ENCODE data around the gene CGB2. TPM values are rescaled to one million over a fixed set of nuclear protein-coding genes. Genes with fewer than 3 reads are reported as not detected.
A peak's percentile ranks its signal among the peaks of the same experiment; 100 is the strongest.
"Not testable (repeated sequence)": the region's sequence is repeated elsewhere in the genome, so short reads cannot be mapped to it uniquely, and the experiment has no call there.

Gene CGB2
- total and polyA plus RNA-seq, 4 donors, result 1.1 TPM; not detected in 3

GRCh38 chr19:49056101-49056901 is 24.6 kb downstream of the CGB2 start:
- no peaks in the 10 kb centered on the region for H3K9me3 ChIP-seq (ENCODE audit: control insufficient read depth, low read length)
- no peaks in the 10 kb centered on the region for H3K36me3 ChIP-seq (ENCODE audit: control insufficient read depth in 1 of 2, insufficient read depth in 2 of 2, low read length in 1 of 2)
- peak; percentile 88 for ATAC-seq (ENCODE audit: low FRiP score)
- H3K4me1 ChIP-seq (ENCODE audit: control insufficient read depth in 1 of 2, insufficient read depth in 2 of 2, low read length in 2 of 2), result no peaks in the 10 kb centered on the region
- H3K27me3 ChIP-seq (ENCODE audit: control insufficient read depth in 1 of 2, insufficient read depth in 2 of 2, low read length in 1 of 2), result no peaks in the 10 kb centered on the region
- intact Hi-C loops (cut with DNase I), result no loop called here
- WGBS, 2 donors, result 1% methylated on average over 63 of the region's 63 CpGs
- DNase-seq, result peak; percentile 68 to 89
- H3K27ac ChIP-seq (ENCODE audit: low read depth in 1 of 2, low read length in 2 of 2), result no peak overlapping the region
- peak overlapping the region; percentile 31 to 37 for H3K4me3 ChIP-seq (ENCODE audit: low read length in 2 of 2)

GRCh38 chr19:49056902-49057596 is 25.4 kb downstream of the CGB2 start:
- ATAC-seq (ENCODE audit: low FRiP score), result peak; percentile 43
- WGBS, 2 donors, result 2 to 3% methylated on average over 27 to 34 of the region's 34 CpGs
- H3K27me3 ChIP-seq (ENCODE audit: control insufficient read depth in 1 of 2, insufficient read depth in 2 of 2, low read length in 1 of 2); DNase-seq; intact Hi-C loops (cut with DNase I); H3K27ac ChIP-seq (ENCODE audit: low read depth in 1 of 2, low read length in 2 of 2); H3K9me3 ChIP-seq (ENCODE audit: control insufficient read depth, low read length); H3K36me3 ChIP-seq (ENCODE audit: control insufficient read depth in 1 of 2, insufficient read depth in 2 of 2, low read length in 1 of 2); H3K4me1 ChIP-seq (ENCODE audit: control insufficient read depth in 1 of 2, insufficient read depth in 2 of 2, low read length in 2 of 2): not testable (repeated sequence)
- peak overlapping the region in 1 of 2 donors; percentile 30 for H3K4me3 ChIP-seq (ENCODE audit: low read length in 2 of 2)

- ATAC-seq (ENCODE audit: low FRiP score), result peak; percentile 71
- Histone ChIP-seq H3K4me1 (ENCODE audit: control insufficient read depth in 1 of 2, insufficient read depth in 2 of 2, low read length in 2 of 2) (no peaks in the 10 kb centered on the region), H3K4me3 (ENCODE audit: low read length in 2 of 2) (peak within 1 kb of the TSS in 1 of 2 donors; percentile 30), H3K36me3 (ENCODE audit: control insufficient read depth in 1 of 2, insufficient read depth in 2 of 2, low read length in 1 of 2) (no peaks in the 10 kb centered on the region), H3K27me3 (ENCODE audit: control insufficient read depth in 1 of 2, insufficient read depth in 2 of 2, low read length in 1 of 2) (no peaks in the 10 kb centered on the region), H3K9me3 (ENCODE audit: control insufficient read depth, low read length) (no peaks in the 10 kb centered on the region), H3K27ac (ENCODE audit: low read depth in 1 of 2, low read length in 2 of 2) (no peak within 1 kb of the TSS)
- peak; percentile 82 to 92 for DNase-seq
- 1 to 3% methylated on average over 34 to 38 of the region's 38 CpGs for WGBS, 2 donors
- intact Hi-C loops (cut with DNase I), result no loop called here
Observed at GRCh38 chr19:49057636-49058234, 26.0 kb downstream of the CGB2 start, which contains the start of gene CGB7. Gene CGB7 (minus strand): TSS chr19:49057749. CDS start chr19:49055375, 2,374 bp downstream.

- Histone ChIP-seq H3K4me3 (ENCODE audit: low read length in 2 of 2) (no peak overlapping the region), H3K9me3 (ENCODE audit: control insufficient read depth, low read length) (no peaks in the 10 kb centered on the region), H3K27me3 (ENCODE audit: control insufficient read depth in 1 of 2, insufficient read depth in 2 of 2, low read length in 1 of 2) (no peaks in the 10 kb centered on the region), H3K4me1 (ENCODE audit: control insufficient read depth in 1 of 2, insufficient read depth in 2 of 2, low read length in 2 of 2) (no peaks in the 10 kb centered on the region), H3K36me3 (ENCODE audit: control insufficient read depth in 1 of 2, insufficient read depth in 2 of 2, low read length in 1 of 2) (no peaks in the 10 kb centered on the region), H3K27ac (ENCODE audit: low read depth in 1 of 2, low read length in 2 of 2) (no peak overlapping the region)
- 34 to 36% methylated on average over 10 of the region's 10 CpGs for WGBS, 2 donors
- no peak for ATAC-seq (ENCODE audit: low FRiP score)
- no peak for DNase-seq
- intact Hi-C loops (cut with DNase I), result no loop called here
Observed at GRCh38 chr19:49058562-49058961, 26.9 kb downstream of the CGB2 start.

- intact Hi-C loops (cut with DNase I), result no loop called here
- Histone ChIP-seq H3K9me3 (ENCODE audit: control insufficient read depth, low read length) (no peaks in the 10 kb centered on the region), H3K4me1 (ENCODE audit: control insufficient read depth in 1 of 2, insufficient read depth in 2 of 2, low read length in 2 of 2) (no peaks in the 10 kb centered on the region), H3K27me3 (ENCODE audit: control insufficient read depth in 1 of 2, insufficient read depth in 2 of 2, low read length in 1 of 2) (no peaks in the 10 kb centered on the region), H3K4me3 (ENCODE audit: low read length in 2 of 2) (no peak overlapping the region), H3K27ac (ENCODE audit: low read depth in 1 of 2, low read length in 2 of 2) (no peak overlapping the region), H3K36me3 (ENCODE audit: control insufficient read depth in 1 of 2, insufficient read depth in 2 of 2, low read length in 1 of 2) (no peaks in the 10 kb centered on the region)
- ATAC-seq (ENCODE audit: low FRiP score) (no peak), DNase-seq (no peak)
- WGBS, 2 donors, result 59 to 62% methylated on average over 9 of the region's 9 CpGs
Observed at GRCh38 chr19:49059053-49059452, 27.4 kb downstream of the CGB2 start.

- WGBS, 2 donors, result 96 to 98% methylated on average over 2 of the region's 2 CpGs
- intact Hi-C loops (cut with DNase I), result no loop called here
- Histone ChIP-seq H3K9me3 (ENCODE audit: control insufficient read depth, low read length) (no peaks in the 10 kb centered on the region), H3K4me1 (ENCODE audit: control insufficient read depth in 1 of 2, insufficient read depth in 2 of 2, low read length in 2 of 2) (no peaks in the 10 kb centered on the region), H3K36me3 (ENCODE audit: control insufficient read depth in 1 of 2, insufficient read depth in 2 of 2, low read length in 1 of 2) (no peaks in the 10 kb centered on the region), H3K4me3 (ENCODE audit: low read length in 2 of 2) (no peak overlapping the region), H3K27me3 (ENCODE audit: control insufficient read depth in 1 of 2, insufficient read depth in 2 of 2, low read length in 1 of 2) (no peaks in the 10 kb centered on the region), H3K27ac (ENCODE audit: low read depth in 1 of 2, low read length in 2 of 2) (no peak overlapping the region)
- ATAC-seq (ENCODE audit: low FRiP score) (no peak), DNase-seq (no peak)
Observed at GRCh38 chr19:49061000-49061399, 29.3 kb downstream of the CGB2 start.

GRCh38 chr19:49061445-49061844 is 29.8 kb downstream of the CGB2 start:
- no peaks in the 10 kb centered on the region for H3K36me3 ChIP-seq (ENCODE audit: control insufficient read depth in 1 of 2, insufficient read depth in 2 of 2, low read length in 1 of 2)
- H3K27me3 ChIP-seq (ENCODE audit: control insufficient read depth in 1 of 2, insufficient read depth in 2 of 2, low read length in 1 of 2), result no peaks in the 10 kb centered on the region
- H3K4me3 ChIP-seq (ENCODE audit: low read length in 2 of 2), result no peak overlapping the region
- WGBS, 2 donors, result 79 to 86% methylated on average over 25 of the region's 25 CpGs
- intact Hi-C loops (cut with DNase I), result no loop called here
- no peaks in the 10 kb centered on the region for H3K4me1 ChIP-seq (ENCODE audit: control insufficient read depth in 1 of 2, insufficient read depth in 2 of 2, low read length in 2 of 2)
- H3K9me3 ChIP-seq (ENCODE audit: control insufficient read depth, low read length), result no peaks in the 10 kb centered on the region
- DNase-seq (no peak), ATAC-seq (ENCODE audit: low FRiP score) (no peak)
- H3K27ac ChIP-seq (ENCODE audit: low read depth in 1 of 2, low read length in 2 of 2), result no peak overlapping the region

- Histone ChIP-seq H3K27me3 (ENCODE audit: control insufficient read depth in 1 of 2, insufficient read depth in 2 of 2, low read length in 1 of 2) (no peaks in the 10 kb centered on the region), H3K4me1 (ENCODE audit: control insufficient read depth in 1 of 2, insufficient read depth in 2 of 2, low read length in 2 of 2) (no peaks in the 10 kb centered on the region), H3K4me3 (ENCODE audit: low read length in 2 of 2) (no peak overlapping the region), H3K36me3 (ENCODE audit: control insufficient read depth in 1 of 2, insufficient read depth in 2 of 2, low read length in 1 of 2) (no peaks in the 10 kb centered on the region), H3K27ac (ENCODE audit: low read depth in 1 of 2, low read length in 2 of 2) (no peak overlapping the region), H3K9me3 (ENCODE audit: control insufficient read depth, low read length) (no peaks in the 10 kb centered on the region)
- ATAC-seq (ENCODE audit: low FRiP score), result no peak
- intact Hi-C loops (cut with DNase I), result no loop called here
- no peak for DNase-seq
- WGBS, 2 donors, result 48 to 59% methylated on average over 9 to 10 of the region's 10 CpGs
Observed at GRCh38 chr19:49064029-49064629, 32.4 kb downstream of the CGB2 start.

All from aorta (tissue), 5 donors.